ENCODE results near the gene AVPR2. TPM values are rescaled to one million over a fixed set of nuclear protein-coding genes. Genes with fewer than 3 reads are reported as not detected.

The AVPR2 gene
- total RNA-seq, 2 donors from 2014 or later: 2.3 to 4.7 TPM

- Histone ChIP-seq H3K4me3 (peak overlapping the region; percentile 35 to 44), H3K27ac (peak overlapping the region; percentile 53 to 61), H3K4me1 (no peaks in the 10 kb centered on the region), H3K36me3 (peaks cover 10% of the 10 kb centered on the region), H3K9me3 (no peaks in the 10 kb centered on the region), H3K27me3 (no peaks in the 10 kb centered on the region)
- DNase-seq (ENCODE audit: low spot score): no peak
- no peak for TF ChIP-seq CTCF (IDR thresholded peaks at IDR 0.05)
These were observed 40.3 kb downstream of the AVPR2 start for GRCh38 chrX:153944800-153945150.

- H3K4me3 ChIP-seq: no peak overlapping the region
- no peak for DNase-seq (ENCODE audit: low spot score)
- peaks cover 25% of the 10 kb centered on the region for H3K36me3 ChIP-seq
- no peaks in the 10 kb centered on the region for H3K9me3 ChIP-seq
- no peak for TF ChIP-seq CTCF (IDR thresholded peaks at IDR 0.05)
- H3K27me3 ChIP-seq: no peaks in the 10 kb centered on the region
- no peak overlapping the region for H3K27ac ChIP-seq
- no peaks in the 10 kb centered on the region for H3K4me1 ChIP-seq
These were observed 41.8 kb downstream of the AVPR2 start for GRCh38 chrX:153945956-153946943.

- TF ChIP-seq CTCF (IDR thresholded peaks at IDR 0.05): peak; percentile 68 to 87
- H3K4me1 ChIP-seq: no peaks in the 10 kb centered on the region
These were observed 42.7 kb downstream of the AVPR2 start for GRCh38 chrX:153947009-153947769.

GRCh38 chrX:153948002-153948466 is 43.6 kb downstream of the AVPR2 start:
- no peak for DNase-seq (ENCODE audit: low spot score)
- TF ChIP-seq CTCF (IDR thresholded peaks at IDR 0.05): no peak
- H3K27ac ChIP-seq: peak overlapping the region; percentile 53 to 63
- H3K4me1 ChIP-seq: peaks cover 0 to 4% of the 10 kb centered on the region in 2 donors
- H3K27me3 ChIP-seq: no peaks in the 10 kb centered on the region
- H3K9me3 ChIP-seq: no peaks in the 10 kb centered on the region
- peaks cover 42% of the 10 kb centered on the region for H3K36me3 ChIP-seq
- no peak overlapping the region for H3K4me3 ChIP-seq

More at GRCh38 chrX:153947009-153947769, 42.7 kb downstream of the AVPR2 start:
- H3K36me3 ChIP-seq: peaks cover 34% of the 10 kb centered on the region
- H3K27me3 ChIP-seq: no peaks in the 10 kb centered on the region
- H3K9me3 ChIP-seq: no peaks in the 10 kb centered on the region
- peak; percentile 67 for DNase-seq (ENCODE audit: low spot score)
- peak overlapping the region; percentile 53 to 63 for H3K27ac ChIP-seq
- no peak overlapping the region for H3K4me3 ChIP-seq

- no peaks in the 10 kb centered on the region for H3K27me3 ChIP-seq
These were observed 44.7 kb downstream of the AVPR2 start for GRCh38 chrX:153948847-153949805.

More at GRCh38 chrX:153948847-153949805, 44.7 kb downstream of the AVPR2 start:
- peak overlapping the region in 1 of 2 donors; percentile 35 for H3K27ac ChIP-seq
- no peak overlapping the region for H3K4me3 ChIP-seq
- H3K9me3 ChIP-seq: no peaks in the 10 kb centered on the region
- H3K36me3 ChIP-seq: peaks cover 49% of the 10 kb centered on the region
- TF ChIP-seq CTCF (IDR thresholded peaks at IDR 0.05): no peak
- H3K4me1 ChIP-seq: peaks cover 0 to 11% of the 10 kb centered on the region in 2 donors
- DNase-seq (ENCODE audit: low spot score): no peak
